22Rv1 (cell line): Measurements from ENCODE around the gene MAN1A1.

Experiments used
- CTCF ChIP-seq: fragments of 450-650 bp; IDR thresholded peaks from 2 replicates; pipeline ENCODE4 v1.5.1; 2017; ENCODE audit warnings: mild to moderate bottlenecking
- ZFX ChIP-seq: fragments of 450-650 bp; IDR thresholded peaks from 2 replicates; pipeline ENCODE4 v1.6.1; 2017; ENCODE audit warnings: antibody characterized with exemption, borderline replicate concordance

GRCh38 chr6:119355157-119355556 is 5.6 kb upstream of the MAN1A1 start:
- TF ChIP-seq CTCF (no peak), ZFX (no peak)
